ENCODE measurements around the gene S1PR4.
"Not testable (repeated sequence)": the region's sequence is repeated elsewhere in the genome, so short reads cannot be mapped to it uniquely, and the experiment has no call there.

The S1PR4 gene

GRCh38 chr19:3151563-3152418, 26.8 kb upstream of the S1PR4 start:
- DNase-seq (ENCODE audit: low read depth in 3 of 3) = no peak

GRCh38 chr19:3152419-3152780, 26.2 kb upstream of the S1PR4 start:
- no peak for DNase-seq (ENCODE audit: low read depth in 3 of 3)

- no peak for DNase-seq (ENCODE audit: low read depth in 3 of 3)
These were observed 25.0 kb upstream of the S1PR4 start for GRCh38 chr19:3153286-3154230.

- not testable (repeated sequence) for DNase-seq (ENCODE audit: low read depth in 3 of 3)
These were observed 24.1 kb upstream of the S1PR4 start for GRCh38 chr19:3154447-3154846.

- peak; percentile 43 to 81 (median 69) for DNase-seq (ENCODE audit: low read depth in 3 of 3)
These were observed 23.4 kb upstream of the S1PR4 start for GRCh38 chr19:3154957-3155736.

GRCh38 chr19:3157096-3157845, 21.3 kb upstream of the S1PR4 start:
- no peak for DNase-seq (ENCODE audit: low read depth in 3 of 3)

- no peak for DNase-seq (ENCODE audit: low read depth in 3 of 3)
These were observed 19.0 kb upstream of the S1PR4 start for GRCh38 chr19:3159565-3159964.

- no peak for DNase-seq (ENCODE audit: low read depth in 3 of 3)
These were observed 18.4 kb upstream of the S1PR4 start for GRCh38 chr19:3160219-3160618.

GRCh38 chr19:3161453-3161852, 17.1 kb upstream of the S1PR4 start:
- no peak for DNase-seq (ENCODE audit: low read depth in 3 of 3)

GRCh38 chr19:3162418-3163229, 15.9 kb upstream of the S1PR4 start:
- DNase-seq (ENCODE audit: low read depth in 3 of 3) = no peak

- peak; percentile 41 to 66 (median 53) for DNase-seq (ENCODE audit: low read depth in 3 of 3)
These were observed 15.2 kb upstream of the S1PR4 start for GRCh38 chr19:3163230-3163886.

- DNase-seq (ENCODE audit: low read depth in 3 of 3) = no peak
These were observed 14.6 kb upstream of the S1PR4 start for GRCh38 chr19:3163943-3164342.

- no peak for DNase-seq (ENCODE audit: low read depth in 3 of 3)
These were observed 10.9 kb upstream of the S1PR4 start for GRCh38 chr19:3167533-3168272.

GRCh38 chr19:3171894-3172672, 6.5 kb upstream of the S1PR4 start:
- DNase-seq (ENCODE audit: low read depth in 3 of 3) = no peak

- not testable (repeated sequence) for DNase-seq (ENCODE audit: low read depth in 3 of 3)
These were observed 5.9 kb upstream of the S1PR4 start for GRCh38 chr19:3172673-3173000.

GRCh38 chr19:3175781-3176714, 2.5 kb upstream of the S1PR4 start:
- DNase-seq (ENCODE audit: low read depth in 3 of 3) = no peak
